GM19099 (cell line): Measurements from ENCODE around the gene ACAD11.

Experiments used
- POLR2A ChIP-seq: IDR thresholded peaks from 3 replicates; pipeline ENCODE4 v1.6.1; 2011; ENCODE audit warnings: low read depth; ENCODE audit not compliant: insufficient read length; ENCODE audit errors: extremely low read depth

ACAD11 gene, protein sequence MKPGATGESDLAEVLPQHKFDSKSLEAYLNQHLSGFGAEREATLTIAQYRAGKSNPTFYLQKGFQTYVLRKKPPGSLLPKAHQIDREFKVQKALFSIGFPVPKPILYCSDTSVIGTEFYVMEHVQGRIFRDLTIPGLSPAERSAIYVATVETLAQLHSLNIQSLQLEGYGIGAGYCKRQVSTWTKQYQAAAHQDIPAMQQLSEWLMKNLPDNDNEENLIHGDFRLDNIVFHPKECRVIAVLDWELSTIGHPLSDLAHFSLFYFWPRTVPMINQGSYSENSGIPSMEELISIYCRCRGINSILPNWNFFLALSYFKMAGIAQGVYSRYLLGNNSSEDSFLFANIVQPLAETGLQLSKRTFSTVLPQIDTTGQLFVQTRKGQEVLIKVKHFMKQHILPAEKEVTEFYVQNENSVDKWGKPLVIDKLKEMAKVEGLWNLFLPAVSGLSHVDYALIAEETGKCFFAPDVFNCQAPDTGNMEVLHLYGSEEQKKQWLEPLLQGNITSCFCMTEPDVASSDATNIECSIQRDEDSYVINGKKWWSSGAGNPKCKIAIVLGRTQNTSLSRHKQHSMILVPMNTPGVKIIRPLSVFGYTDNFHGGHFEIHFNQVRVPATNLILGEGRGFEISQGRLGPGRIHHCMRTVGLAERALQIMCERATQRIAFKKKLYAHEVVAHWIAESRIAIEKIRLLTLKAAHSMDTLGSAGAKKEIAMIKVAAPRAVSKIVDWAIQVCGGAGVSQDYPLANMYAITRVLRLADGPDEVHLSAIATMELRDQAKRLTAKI

DNA sequence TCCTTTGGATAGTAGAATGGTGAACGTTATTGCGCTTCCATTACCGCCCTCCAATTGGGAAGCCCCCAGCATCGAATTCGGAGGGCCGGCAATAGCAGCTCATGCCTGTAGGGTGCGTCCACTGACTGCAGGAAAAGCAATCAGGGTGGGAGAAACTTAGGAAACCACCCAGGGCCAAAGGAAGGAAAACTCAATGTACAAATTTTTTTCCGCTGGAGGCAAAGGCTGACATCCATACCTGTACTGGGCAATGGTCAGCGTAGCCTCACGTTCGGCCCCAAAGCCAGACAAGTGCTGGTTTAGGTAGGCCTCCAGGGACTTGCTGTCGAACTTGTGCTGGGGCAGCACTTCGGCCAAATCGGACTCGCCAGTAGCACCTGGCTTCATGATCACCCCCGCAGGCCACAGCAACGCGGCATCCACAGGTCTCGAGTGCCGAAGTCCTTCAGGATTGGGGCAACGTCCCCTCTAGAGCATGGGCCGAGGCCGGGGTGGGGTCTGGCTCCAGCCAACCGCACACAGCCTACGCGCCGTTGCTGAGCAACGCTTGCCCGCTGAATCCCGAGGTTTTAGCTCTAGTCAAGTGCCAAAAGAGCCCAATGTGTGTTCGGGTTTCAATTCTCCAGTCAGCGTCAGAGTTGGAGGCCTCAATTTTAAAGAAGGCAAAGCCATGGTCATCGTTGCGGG, at the start of gene ACAD11:
Gene ACAD11 (minus strand): TSS at position 445 of the 687 bp plus-strand sequence. CDS start 58 bp downstream, at position 387.
- TF ChIP-seq POLR2A, result no peak

DNA sequence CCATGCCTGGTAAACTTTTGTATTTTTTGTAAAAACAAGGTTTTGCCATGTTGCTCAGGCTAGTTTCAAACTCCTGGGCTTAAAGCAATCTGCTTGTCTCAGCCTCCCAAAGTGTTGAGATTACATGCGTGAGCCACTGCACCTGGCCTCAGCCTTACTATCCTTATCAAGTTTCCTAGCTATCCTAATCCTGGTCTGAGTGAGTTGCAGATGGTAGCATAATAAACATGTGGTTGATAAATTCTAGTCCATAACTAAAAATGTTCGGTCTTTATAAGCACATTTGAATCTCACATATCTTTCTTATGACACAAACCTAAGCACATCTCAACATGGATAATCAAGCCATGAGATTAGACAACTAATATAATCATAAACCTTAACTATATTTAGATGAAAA, 44.1 kb upstream of the ACAD11 start:
- no peak for TF ChIP-seq POLR2A

DNA sequence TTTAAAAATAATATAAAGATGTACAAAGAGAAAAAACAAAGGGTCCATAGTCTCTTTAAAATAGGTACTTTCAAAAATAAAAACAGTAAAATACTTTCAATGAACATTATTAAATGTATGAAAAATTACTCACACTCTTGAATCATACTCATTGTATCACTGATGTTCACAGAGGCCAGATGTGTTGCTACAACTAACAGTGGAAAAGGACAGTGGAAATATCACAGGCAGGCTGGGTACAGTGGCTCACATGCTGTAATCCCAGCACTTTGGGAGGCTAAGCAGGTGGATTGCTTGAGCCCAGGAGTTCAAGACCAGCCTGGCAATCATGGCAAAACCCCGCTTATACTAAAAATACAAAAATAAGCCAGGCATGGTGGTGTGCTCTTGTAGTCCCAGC, 35.8 kb upstream of the ACAD11 start:
- no peak for TF ChIP-seq POLR2A

DNA sequence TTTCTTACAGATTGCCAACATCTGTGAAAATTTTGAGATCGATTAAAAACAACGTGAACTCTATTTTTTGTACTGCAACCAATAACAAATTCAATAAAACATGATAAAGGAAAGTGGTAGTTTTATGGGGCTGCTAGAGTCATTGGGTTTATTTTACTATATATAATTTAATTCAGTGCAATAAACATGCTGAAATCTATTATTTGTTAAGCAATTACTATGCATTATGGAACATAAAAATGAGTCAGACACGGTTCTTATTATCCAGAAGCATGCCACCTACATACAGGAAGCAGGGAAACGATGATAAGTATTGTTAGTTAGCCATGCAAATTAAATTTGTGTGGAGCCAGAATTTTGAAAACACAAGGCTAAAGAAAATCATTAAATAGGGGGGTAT, 35.4 kb upstream of the ACAD11 start:
- TF ChIP-seq POLR2A, result no peak

DNA sequence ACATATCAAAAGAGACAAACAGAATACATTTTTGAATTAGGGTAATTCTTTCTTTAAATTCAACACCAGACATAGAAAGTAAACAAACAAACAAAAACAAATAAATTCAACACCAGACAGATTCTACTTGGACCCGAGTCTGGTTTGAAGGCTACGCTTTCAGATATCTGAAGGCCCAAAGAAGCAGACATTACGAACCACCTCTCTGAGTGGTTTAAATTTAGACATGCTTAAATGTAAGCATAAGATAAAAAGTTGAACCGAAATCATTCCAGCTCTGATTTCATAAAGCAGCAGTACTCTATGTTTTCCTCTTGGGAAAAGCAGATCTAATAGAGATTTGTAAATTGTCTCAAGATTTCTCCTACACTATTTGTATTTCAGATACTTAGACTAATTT, 30.4 kb upstream of the ACAD11 start:
- no peak for TF ChIP-seq POLR2A

DNA sequence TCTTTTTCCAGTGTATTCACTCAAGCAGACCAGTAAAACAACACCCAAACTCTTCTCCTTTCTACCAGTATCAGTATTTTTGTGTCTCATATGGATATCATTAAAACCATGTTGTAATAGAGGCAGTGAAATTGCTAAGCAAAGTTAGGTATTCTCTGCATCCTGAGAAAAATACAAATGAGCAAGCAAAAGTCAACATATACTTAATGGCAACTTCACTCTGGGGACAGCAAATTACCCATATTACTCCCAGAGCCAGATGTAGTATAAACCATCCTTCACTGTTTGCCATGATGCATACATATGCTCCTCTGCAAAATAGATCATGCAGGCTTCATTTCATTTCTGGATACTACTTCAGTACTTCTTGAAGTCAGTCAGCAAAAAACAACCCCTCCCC, 22.6 kb upstream of the ACAD11 start:
- no peak for TF ChIP-seq POLR2A

DNA sequence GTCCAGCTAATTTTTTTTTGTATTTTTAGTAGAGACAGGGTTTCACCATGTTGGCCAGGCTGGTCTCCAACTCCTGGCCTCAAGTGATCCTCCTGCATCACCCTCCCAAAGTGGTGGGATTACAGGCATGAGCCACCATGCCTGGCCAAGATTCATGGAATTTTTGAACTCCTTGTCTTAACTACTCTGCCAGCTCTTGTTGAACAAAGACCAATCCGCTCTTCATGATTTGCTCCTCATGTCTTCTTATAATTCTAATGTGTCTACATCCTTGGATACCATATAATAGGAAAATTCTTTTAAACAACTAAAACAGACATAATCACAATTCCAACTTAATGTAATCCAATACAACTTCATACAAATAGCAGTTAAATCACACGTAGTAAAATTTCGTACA, 21.8 kb upstream of the ACAD11 start:
- no peak for TF ChIP-seq POLR2A

DNA sequence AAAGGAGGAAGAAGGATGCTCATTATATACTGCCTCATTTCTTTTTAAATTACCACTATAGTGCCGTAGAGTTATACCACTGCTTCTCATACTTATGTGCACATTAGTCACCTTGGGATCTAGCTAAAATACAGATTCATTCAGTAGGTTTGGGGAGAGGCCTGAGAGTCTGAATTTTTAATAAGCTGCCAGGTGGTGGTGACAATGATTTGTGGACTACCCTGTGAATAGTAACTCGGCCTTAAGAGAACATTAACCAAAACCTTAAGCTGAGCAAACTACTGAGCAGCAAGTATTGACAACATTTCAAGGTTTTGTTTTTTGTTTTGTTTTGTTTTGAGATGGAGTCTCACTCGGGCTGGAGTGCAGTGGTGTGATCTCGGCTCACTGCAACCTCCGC, 20.3 kb upstream of the ACAD11 start:
- no peak for TF ChIP-seq POLR2A

DNA sequence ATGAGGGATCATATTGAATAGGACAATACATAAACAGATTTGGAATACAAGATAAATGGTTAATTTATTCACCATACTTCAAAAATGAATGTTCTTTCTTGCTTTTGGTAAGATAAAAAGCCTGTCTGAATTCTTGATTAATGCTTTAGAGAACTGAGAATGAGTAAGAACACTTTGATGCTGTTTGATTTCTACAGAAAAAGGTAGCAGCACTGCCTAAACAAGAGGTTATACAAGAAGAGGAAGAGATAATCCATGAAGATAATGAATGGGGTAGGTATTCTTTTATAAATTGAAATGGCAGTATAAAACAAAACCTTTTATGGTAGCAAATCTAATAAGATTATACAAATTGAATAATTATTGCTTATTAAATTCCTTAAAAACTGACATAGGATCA, 15.8 kb upstream of the ACAD11 start:
- no peak for TF ChIP-seq POLR2A

DNA sequence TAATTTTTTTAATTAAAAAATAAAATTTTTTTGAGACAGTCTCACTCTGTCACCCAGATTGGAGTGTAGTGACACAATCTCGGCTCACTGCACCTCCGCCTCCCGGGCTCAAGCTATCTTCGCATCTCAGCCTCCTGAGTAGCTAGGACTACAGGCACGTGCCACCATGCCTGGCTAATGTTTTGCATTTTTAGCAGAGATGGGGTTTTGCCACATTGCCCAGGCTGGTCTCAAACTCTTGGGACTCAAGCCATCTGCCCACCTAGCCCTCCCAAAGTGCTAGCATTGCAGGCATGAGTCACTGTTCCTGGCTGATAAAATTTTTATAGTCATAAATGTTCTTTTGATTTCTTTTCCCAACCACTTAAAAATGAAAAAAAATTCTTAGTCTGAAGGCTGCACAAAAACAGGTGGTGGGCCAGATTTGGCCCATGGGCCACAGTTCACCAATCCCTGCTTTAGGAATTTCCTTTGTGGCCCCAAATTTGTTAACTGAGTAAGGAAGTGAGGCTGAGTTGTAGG, 9.7 kb upstream of the ACAD11 start:
- TF ChIP-seq POLR2A, result no peak

DNA sequence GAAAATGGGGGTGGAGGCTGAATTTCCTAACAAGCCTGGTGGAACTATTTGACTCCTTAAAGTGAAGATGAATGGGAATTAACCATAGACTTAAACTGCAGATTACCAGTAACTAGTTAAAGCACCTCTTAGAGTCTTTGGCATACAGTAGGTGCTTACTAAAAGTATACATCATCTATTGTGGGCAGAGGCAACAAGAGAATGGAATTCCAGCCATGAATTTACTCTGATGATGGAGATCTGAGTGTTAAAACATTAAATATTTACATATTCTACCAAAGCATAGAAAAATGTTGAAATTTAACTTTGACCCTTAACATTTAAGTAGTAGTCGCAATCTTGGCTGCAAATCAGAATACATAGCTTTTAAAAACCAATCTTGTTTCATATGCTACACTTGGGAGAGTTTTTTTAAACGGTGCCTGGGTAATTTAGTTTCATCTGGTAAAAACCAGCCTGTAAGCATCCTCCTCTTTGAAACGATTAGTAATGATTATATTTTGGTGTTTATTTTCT, 5.7 kb upstream of the ACAD11 start:
- TF ChIP-seq POLR2A, result no peak

DNA sequence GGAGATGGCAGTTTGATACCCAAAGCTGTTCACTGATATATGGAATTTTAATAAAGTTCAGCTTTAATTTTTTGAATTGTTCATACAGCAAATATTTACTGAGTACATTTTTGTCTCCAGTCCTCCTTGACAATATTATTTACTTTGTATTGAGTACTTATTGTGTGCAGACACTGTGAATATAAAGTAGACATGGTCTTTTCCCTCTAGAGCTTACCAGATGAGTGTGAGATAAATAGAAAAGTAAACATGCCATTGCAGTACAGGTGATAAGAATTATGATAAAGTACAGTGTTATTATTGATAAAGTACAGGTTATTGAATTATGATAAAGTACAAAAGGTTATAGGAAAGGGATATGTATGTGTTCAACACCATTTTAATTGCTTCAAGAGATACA, 2.6 kb upstream of the ACAD11 start:
- no peak for TF ChIP-seq POLR2A

DNA sequence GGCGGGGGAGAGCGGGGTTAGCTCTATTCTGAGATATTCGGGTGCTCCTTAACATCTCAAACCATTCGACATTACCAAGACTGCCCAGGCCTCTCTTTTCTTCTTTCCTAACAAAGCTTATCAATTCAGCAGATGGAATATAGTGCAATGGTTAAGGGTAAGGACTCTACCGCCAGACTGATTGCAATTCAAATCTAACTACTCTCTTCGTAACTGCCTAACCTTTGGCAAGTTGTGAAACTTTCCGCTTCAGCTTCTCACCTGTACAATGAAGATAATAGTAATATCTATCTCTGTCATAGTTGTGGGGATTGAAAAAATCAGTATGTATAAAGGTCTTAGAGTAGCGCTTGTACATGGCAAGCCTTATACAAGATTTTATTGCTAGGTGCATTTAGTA, 1.5 kb upstream of the ACAD11 start:
- TF ChIP-seq POLR2A, result no peak

DNA sequence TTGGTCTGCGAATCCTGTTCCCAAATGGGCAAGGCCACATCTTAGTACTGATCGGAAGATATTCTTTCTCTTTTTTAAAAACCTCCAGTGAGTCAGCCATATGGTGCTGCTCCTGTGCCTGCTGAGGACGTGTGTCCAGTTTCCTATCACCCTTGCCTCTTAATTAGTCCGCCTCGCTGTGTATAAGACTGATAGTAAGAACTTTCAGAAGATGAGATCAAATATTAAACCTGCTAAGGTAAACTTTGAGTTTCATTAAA, 1.1 kb upstream of the ACAD11 start:
- no peak for TF ChIP-seq POLR2A

DNA sequence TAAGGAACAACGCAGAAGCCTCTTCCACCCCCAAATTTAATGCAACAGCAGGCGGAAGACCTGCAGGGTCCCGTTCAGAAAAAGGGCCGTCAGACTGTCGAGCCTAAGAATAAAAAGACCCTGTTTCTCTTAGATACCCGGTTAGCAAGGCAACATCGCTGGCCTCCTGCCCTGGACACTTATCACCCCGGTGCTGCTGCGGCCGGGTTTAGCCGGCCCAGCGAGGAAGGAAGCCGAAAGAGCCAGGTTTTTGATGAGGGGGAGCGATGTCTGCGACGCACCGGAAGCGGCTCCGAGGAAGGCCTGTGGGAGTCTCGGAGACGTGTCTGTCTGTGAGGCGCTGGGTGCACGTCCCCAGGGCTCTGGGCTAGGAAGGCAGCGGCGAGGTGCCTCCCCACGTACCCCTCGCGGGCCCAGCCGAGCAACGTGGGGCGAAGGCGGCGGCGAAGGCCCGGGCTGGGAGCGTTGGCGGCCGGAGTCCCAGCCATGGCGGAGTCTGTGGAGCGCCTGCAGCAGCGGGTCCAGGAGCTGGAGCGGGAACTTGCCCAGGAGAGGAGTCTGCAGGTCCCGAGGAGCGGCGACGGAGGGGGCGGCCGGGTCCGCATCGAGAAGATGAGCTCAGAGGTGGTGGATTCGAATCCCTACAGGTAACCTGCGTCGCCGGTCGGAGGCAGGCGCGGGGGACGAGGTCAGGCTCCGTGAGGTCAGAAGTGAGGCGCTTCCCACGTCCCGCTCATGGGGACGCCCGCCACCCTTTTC, 622 bp upstream of the ACAD11 start, which contains the start of gene UBA5:
Gene UBA5 (plus strand): TSS at position 278 of the 759 bp plus-strand sequence. CDS start 209 bp downstream, at position 487.
- TF ChIP-seq POLR2A, result peak; percentile 91
